Measurements from ENCODE around the gene LCN2. TPM values are rescaled to one million over a fixed set of nuclear protein-coding genes. Genes with fewer than 3 reads are reported as not detected.
"Not testable (repeated sequence)": the region's sequence is repeated elsewhere in the genome, so short reads cannot be mapped to it uniquely, and the experiment has no call there.

The LCN2 gene
- total RNA-seq, 3 donors from 2014 or later (not counting 1 experiment from before 2014, with no cell fraction given), result 0.82 to 0.99 TPM; not detected in 1

DNA sequence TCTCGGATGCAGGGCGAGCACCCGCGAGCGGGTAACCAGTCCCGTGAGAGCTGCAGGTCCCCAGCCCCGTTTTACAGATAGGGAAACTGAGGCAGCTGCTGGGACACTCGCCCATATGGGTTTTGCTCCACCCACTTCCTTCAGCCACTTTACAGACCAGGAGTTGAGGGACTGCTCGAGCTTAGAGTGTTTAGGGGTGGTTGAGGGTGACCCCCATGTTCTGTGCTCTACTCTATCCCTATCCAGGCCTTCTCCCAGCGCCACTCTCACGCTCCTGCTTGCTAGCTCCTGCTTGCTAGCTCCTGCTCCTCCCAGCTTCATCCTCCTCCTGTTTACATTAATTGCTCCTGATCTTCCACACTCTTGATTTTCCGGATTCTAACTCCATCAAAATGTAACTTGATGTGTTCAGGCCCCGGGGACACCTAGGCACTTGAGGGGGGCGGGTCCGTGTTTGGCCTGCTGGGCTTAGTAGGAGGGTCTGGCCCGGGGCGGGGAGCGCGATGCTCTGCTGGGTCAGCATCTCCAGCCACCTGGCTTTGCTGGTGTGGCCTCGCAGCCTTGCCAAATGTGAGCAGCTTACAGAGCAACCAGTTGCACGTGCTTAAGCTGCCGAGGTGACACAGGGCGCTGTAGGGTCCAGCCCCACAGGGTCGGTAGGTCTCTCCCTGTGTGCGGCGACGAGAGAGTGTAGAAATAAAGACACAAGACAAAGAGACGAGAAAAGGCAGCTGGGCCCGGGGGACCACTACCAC lies 20.2 kb upstream of the LCN2 start:
- H3K4me1 ChIP-seq (ENCODE audit: control insufficient read depth, insufficient read depth, low read length), result peaks cover 34% of the 10 kb centered on the region
- H3K36me3 Mint-ChIP-seq, result no peaks in the 10 kb centered on the region
- WGBS (ENCODE audit: insufficient coverage), result 69% methylated on average over 28 of the region's 29 CpGs
- peak overlapping the region; percentile 98 for H3K27ac ChIP-seq (ENCODE audit: low read length)
- ATAC-seq (no peak), DNase-seq (peak in 1 of 2 donors; percentile 26)
- intact Hi-C loops (cut with micrococcal nuclease), result loop anchor here (1.0 to 2.0 kb wide), 2 partner anchors 12 to 60 kb away; partner anchors contain the start of gene SLC25A25
- peak overlapping the region; percentile 100 for H3K4me3 ChIP-seq (ENCODE audit: low read length)
- peaks cover 24 to 35% of the 10 kb centered on the region in 2 donors for H3K4me1 Mint-ChIP-seq
- no peaks in the 10 kb centered on the region for H3K9me3 Mint-ChIP-seq
- peak overlapping the region; percentile 98 to 99 for H3K27ac Mint-ChIP-seq
- peaks cover 12 to 16% of the 10 kb centered on the region in 2 donors for H3K27me3 Mint-ChIP-seq (ENCODE audit: low read depth in 2 of 2)
- H3K36me3 ChIP-seq (ENCODE audit: control insufficient read depth, insufficient read depth, low read length), result peaks cover 2% of the 10 kb centered on the region
- no peak for TF ChIP-seq CTCF (IDR thresholded peaks at IDR 0.05)
- peak overlapping the region; percentile 99 for H3K4me3 Mint-ChIP-seq
- H3K27me3 ChIP-seq (ENCODE audit: control insufficient read depth, insufficient read depth, low read length), result no peaks in the 10 kb centered on the region
- H3K9me3 ChIP-seq (ENCODE audit: control insufficient read depth, insufficient read depth, low read length), result no peaks in the 10 kb centered on the region

GRCh38 chr9:128129976-128130590 lies 19.2 kb upstream of the LCN2 start:
- H3K36me3 Mint-ChIP-seq; H3K36me3 ChIP-seq (ENCODE audit: control insufficient read depth, insufficient read depth, low read length); H3K9me3 Mint-ChIP-seq; H3K4me3 ChIP-seq (ENCODE audit: low read length); H3K27ac ChIP-seq (ENCODE audit: low read length); H3K9me3 ChIP-seq (ENCODE audit: control insufficient read depth, insufficient read depth, low read length); ATAC-seq; H3K27me3 ChIP-seq (ENCODE audit: control insufficient read depth, insufficient read depth, low read length): not testable (repeated sequence)
- DNase-seq, result peak in 1 of 2 donors; percentile 49
- peaks cover 24 to 33% of the 10 kb centered on the region in 2 donors for H3K4me1 Mint-ChIP-seq
- H3K4me3 Mint-ChIP-seq, result peak overlapping the region; percentile 49
- peaks cover 16 to 18% of the 10 kb centered on the region in 2 donors for H3K27me3 Mint-ChIP-seq (ENCODE audit: low read depth in 2 of 2)
- 0% methylated on average over 5 of the region's 12 CpGs for WGBS (ENCODE audit: insufficient coverage)
- peaks cover 32% of the 10 kb centered on the region for H3K4me1 ChIP-seq (ENCODE audit: control insufficient read depth, insufficient read depth, low read length)
- peak overlapping the region in 1 of 2 donors; percentile 98 for H3K27ac Mint-ChIP-seq
- peak; percentile 66 for TF ChIP-seq CTCF (IDR thresholded peaks at IDR 0.05)
- intact Hi-C loops (cut with micrococcal nuclease), result loop anchor here (2.0 kb wide), 1 partner anchor 61 kb away; the partner anchor contains the start of gene SLC25A25

DNA sequence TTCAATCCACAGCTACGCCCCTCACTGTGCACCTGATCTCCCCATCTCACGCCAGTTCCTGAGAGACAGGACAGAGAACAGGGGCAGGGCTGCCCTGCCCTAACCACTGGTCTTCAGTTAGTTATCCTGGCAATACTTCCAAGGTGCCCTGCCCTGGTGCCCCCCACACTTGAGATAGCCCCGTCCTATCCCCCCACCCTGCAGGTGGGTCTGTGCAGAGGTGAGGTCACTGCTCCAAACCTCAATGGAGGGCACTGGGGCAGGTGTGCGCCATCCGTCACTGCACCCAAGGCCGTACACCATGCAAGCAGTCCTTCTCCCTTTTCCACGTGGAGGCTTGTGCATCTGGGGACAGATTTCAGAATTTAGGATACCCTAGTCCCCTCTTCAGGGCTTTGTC lies 18.6 kb upstream of the LCN2 start:
- H3K27me3 ChIP-seq (ENCODE audit: control insufficient read depth, insufficient read depth, low read length); H3K36me3 ChIP-seq (ENCODE audit: control insufficient read depth, insufficient read depth, low read length); H3K9me3 Mint-ChIP-seq; H3K4me3 Mint-ChIP-seq; H3K27ac ChIP-seq (ENCODE audit: low read length); DNase-seq; ATAC-seq; H3K4me3 ChIP-seq (ENCODE audit: low read length); intact Hi-C loops (cut with micrococcal nuclease); H3K27ac Mint-ChIP-seq; H3K36me3 Mint-ChIP-seq; H3K9me3 ChIP-seq (ENCODE audit: control insufficient read depth, insufficient read depth, low read length): not testable (repeated sequence)
- H3K4me1 Mint-ChIP-seq, result peaks cover 24 to 27% of the 10 kb centered on the region in 2 donors
- 75% methylated on average over 6 of the region's 7 CpGs for WGBS (ENCODE audit: insufficient coverage)
- peaks cover 20 to 24% of the 10 kb centered on the region in 2 donors for H3K27me3 Mint-ChIP-seq (ENCODE audit: low read depth in 2 of 2)
- peaks cover 26% of the 10 kb centered on the region for H3K4me1 ChIP-seq (ENCODE audit: control insufficient read depth, insufficient read depth, low read length)

DNA sequence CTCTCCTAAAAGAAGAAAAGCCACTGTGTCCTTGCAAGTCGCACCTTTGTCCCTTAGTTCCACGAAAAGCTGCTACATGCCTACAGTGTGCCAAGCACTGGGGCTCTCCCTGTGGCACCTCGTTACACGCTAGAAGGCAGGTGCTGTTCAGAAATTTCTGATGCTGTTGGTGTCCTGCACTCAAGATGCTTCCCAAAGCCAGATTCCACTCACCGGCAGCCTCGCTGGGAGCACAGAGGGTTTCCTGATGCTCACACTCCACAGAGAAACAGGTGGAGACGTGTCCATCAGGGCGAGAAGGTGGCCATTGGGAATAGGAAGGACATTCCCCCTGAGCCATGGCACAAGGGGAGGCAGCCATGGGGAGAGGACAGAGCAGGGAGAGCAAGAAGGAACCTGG lies 17.9 kb upstream of the LCN2 start:
- Mint-ChIP-seq H3K4me1 (peaks cover 17 to 20% of the 10 kb centered on the region in 2 donors), H3K27me3 (ENCODE audit: low read depth in 2 of 2) (peaks cover 24 to 27% of the 10 kb centered on the region in 2 donors)
- ATAC-seq; H3K9me3 Mint-ChIP-seq; H3K9me3 ChIP-seq (ENCODE audit: control insufficient read depth, insufficient read depth, low read length); DNase-seq; H3K27me3 ChIP-seq (ENCODE audit: control insufficient read depth, insufficient read depth, low read length); H3K4me3 ChIP-seq (ENCODE audit: low read length); H3K27ac Mint-ChIP-seq; H3K36me3 ChIP-seq (ENCODE audit: control insufficient read depth, insufficient read depth, low read length); H3K36me3 Mint-ChIP-seq; intact Hi-C loops (cut with micrococcal nuclease); H3K27ac ChIP-seq (ENCODE audit: low read length); H3K4me3 Mint-ChIP-seq: not testable (repeated sequence)
- H3K4me1 ChIP-seq (ENCODE audit: control insufficient read depth, insufficient read depth, low read length), result peaks cover 19% of the 10 kb centered on the region
- WGBS (ENCODE audit: insufficient coverage), result 96% methylated on average over 8 of the region's 8 CpGs

GRCh38 chr9:128132139-128132538 lies 17.1 kb upstream of the LCN2 start:
- H3K36me3 ChIP-seq (ENCODE audit: control insufficient read depth, insufficient read depth, low read length); H3K27ac Mint-ChIP-seq; H3K4me3 Mint-ChIP-seq; H3K9me3 Mint-ChIP-seq; H3K27me3 ChIP-seq (ENCODE audit: control insufficient read depth, insufficient read depth, low read length); ATAC-seq; H3K4me3 ChIP-seq (ENCODE audit: low read length); H3K9me3 ChIP-seq (ENCODE audit: control insufficient read depth, insufficient read depth, low read length); H3K36me3 Mint-ChIP-seq; intact Hi-C loops (cut with micrococcal nuclease); DNase-seq; H3K27ac ChIP-seq (ENCODE audit: low read length): not testable (repeated sequence)
- 68% methylated on average over 8 of the region's 8 CpGs for WGBS (ENCODE audit: insufficient coverage)
- peaks cover 13% of the 10 kb centered on the region for H3K4me1 ChIP-seq (ENCODE audit: control insufficient read depth, insufficient read depth, low read length)
- Mint-ChIP-seq H3K4me1 (peaks cover 17 to 19% of the 10 kb centered on the region in 2 donors), H3K27me3 (ENCODE audit: low read depth in 2 of 2) (peaks cover 24 to 27% of the 10 kb centered on the region in 2 donors)

DNA sequence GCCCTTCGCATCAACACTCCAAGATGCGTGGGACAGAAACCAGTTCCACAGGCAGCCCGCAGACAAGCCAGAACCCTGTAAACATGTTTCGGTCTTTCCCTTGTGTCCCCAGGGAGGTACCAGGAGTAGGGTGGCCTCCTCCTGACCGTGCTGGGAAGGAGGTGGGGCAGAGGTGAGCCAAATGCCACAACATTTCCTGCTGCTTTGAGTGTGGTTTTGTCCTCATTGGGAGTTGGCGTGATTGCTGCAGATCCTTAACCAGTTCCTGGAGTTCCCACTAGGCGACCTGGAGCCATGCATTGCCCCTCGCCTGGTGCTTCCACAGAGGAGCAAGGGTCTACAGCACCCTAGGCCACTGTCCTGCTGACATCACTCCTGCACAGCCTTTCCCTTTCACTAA lies 13.7 kb upstream of the LCN2 start:
- 62% methylated on average over 8 of the region's 8 CpGs for WGBS (ENCODE audit: insufficient coverage)
- H3K36me3 Mint-ChIP-seq; H3K4me3 ChIP-seq (ENCODE audit: low read length); intact Hi-C loops (cut with micrococcal nuclease); ATAC-seq; H3K9me3 ChIP-seq (ENCODE audit: control insufficient read depth, insufficient read depth, low read length); H3K4me1 Mint-ChIP-seq; H3K4me1 ChIP-seq (ENCODE audit: control insufficient read depth, insufficient read depth, low read length); H3K27me3 ChIP-seq (ENCODE audit: control insufficient read depth, insufficient read depth, low read length); H3K9me3 Mint-ChIP-seq; H3K27ac Mint-ChIP-seq; H3K4me3 Mint-ChIP-seq; H3K27ac ChIP-seq (ENCODE audit: low read length); H3K36me3 ChIP-seq (ENCODE audit: control insufficient read depth, insufficient read depth, low read length); DNase-seq: not testable (repeated sequence)
- peaks cover 27 to 28% of the 10 kb centered on the region in 2 donors for H3K27me3 Mint-ChIP-seq (ENCODE audit: low read depth in 2 of 2)

Data from natural killer cell (primary cell).